Breast epithelium (tissue), 4 donors: Measurements from ENCODE around the gene EP300. TPM values are rescaled to one million over a fixed set of nuclear protein-coding genes. Genes with fewer than 3 reads are reported as not detected.
A peak's percentile ranks its signal among the peaks of the same experiment; 100 is the strongest.
"Not testable (repeated sequence)": the region's sequence is repeated elsewhere in the genome, so short reads cannot be mapped to it uniquely, and the experiment has no call there.

Source experiments
- DNase-seq, 2 donors: peaks; one replicate each; pipeline ENCODE4 v3.0.0-alpha.2; 2019; ENCODE audit warnings: low spot score in 2 of 2
- H3K27ac ChIP-seq, 2 donors: fragments of 200-600 bp; sonication (generic) in 1 of 2; one replicate each; pipeline ENCODE4 v1.5.1; 2016 to 2019; ENCODE audit warnings: mild to moderate bottlenecking in 1 of 2
- H3K27me3 ChIP-seq, 2 donors: fragments of 200-600 bp; sonication (generic) in 1 of 2; one replicate each; pipeline versions ENCODE4 v1.5.1 to v1.6.0; 2017 to 2019; ENCODE audit warnings: control low read depth in 1 of 2, mild to moderate bottlenecking in 1 of 2
- H3K36me3 ChIP-seq: fragments of 200-600 bp; one replicate; pipeline ENCODE4 v1.5.1; 2019
- H3K4me1 ChIP-seq, 2 donors: fragments of 200-600 bp; sonication (generic); one replicate each; pipeline ENCODE4 v1.5.1; 2016 to 2019; ENCODE audit warnings: control low read depth in 1 of 2
- H3K4me3 ChIP-seq, 3 donors: fragments of 200-600 bp; sonication (generic); 1 replicate in 2 of 3; 2 replicates in 1 of 3; pipeline ENCODE4 v1.5.1; 2016 to 2019; ENCODE audit warnings: mild to moderate bottlenecking in 3 of 3, moderate library complexity in 2 of 3
- H3K9me3 ChIP-seq, 2 donors: fragments of 200-600 bp; sonication (generic) in 1 of 2; one replicate each; pipeline ENCODE4 v1.5.1; 2016 to 2019; ENCODE audit warnings: control low read depth in 1 of 2
- CTCF ChIP-seq, 3 donors: fragments of 450-650 bp; IDR thresholded peaks; one replicate each; pipeline ENCODE4 v1.5.1; 2016 to 2017; ENCODE audit warnings: antibody characterized with exemption in 3 of 3, mild to moderate bottlenecking in 3 of 3, moderate library complexity in 3 of 3
- POLR2A ChIP-seq: fragments of 450-650 bp; IDR thresholded peaks from one replicate; pipeline ENCODE4 v1.6.1; 2016; ENCODE audit warnings: antibody characterized with exemption, mild to moderate bottlenecking, moderate library complexity
- POLR2AphosphoS5 ChIP-seq, 3 donors: sonication (generic); formaldehyde crosslinking; IDR thresholded peaks; one replicate each; pipeline ENCODE4 v1.6.1; 2017; ENCODE audit warnings: antibody characterized with exemption in 3 of 3
- intact Hi-C: fragments of 100-400 bp; cut with DNase I; formaldehyde crosslinking; loops from one replicate; pipeline ENCODE4 v1.15.1; 2023; ENCODE audit warnings: low total_unique reads
- total RNA-seq, 3 donors: library from RNA; depleted of rRNA; stranded (reverse); fragments of >200 nt; gene quantifications; one replicate each; pipeline ENCODE4 v1.1.0, GENCODE V29; 2016

EP300 gene
- 100 to 1,000 TPM in 1 of 3 donors, 10 to 100 TPM in 2; 50.5 to 118 (median 56.2) TPM for total RNA-seq

DNA sequence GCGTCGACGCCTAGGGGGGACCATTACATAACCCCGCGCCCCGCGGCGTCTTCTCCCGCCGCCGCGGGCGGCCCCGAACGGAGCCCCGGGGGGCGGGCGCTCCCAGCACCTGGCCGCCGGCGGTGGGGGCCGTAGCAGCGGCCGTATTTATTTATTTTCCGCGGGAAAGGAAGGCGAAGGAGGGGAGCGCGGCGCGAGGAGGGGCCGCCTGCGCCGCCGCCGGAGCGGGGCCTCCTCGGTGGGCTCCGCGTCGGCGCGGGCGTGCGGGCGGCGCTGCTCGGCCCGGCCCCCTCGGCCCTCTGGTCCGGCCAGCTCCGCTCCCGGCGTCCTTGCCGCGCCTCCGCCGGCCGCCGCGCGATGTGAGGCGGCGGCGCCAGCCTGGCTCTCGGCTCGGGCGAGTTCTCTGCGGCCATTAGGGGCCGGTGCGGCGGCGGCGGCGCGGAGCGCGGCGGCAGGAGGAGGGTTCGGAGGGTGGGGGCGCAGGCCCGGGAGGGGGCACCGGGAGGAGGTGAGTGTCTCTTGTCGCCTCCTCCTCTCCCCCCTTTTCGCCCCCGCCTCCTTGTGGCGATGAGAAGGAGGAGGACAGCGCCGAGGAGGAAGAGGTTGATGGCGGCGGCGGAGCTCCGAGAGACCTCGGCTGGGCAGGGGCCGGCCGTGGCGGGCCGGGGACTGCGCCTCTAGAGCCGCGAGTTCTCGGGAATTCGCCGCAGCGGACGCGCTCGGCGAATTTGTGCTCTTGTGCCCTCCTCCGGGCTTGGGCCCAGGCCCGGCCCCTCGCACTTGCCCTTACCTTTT, at the start of gene EP300:
Gene EP300 (plus strand): TSS at position 570 of the 795 bp plus-strand sequence. CDS start 413 bp downstream, outside the sequence.
- Histone ChIP-seq H3K4me1 (peaks cover 4 to 11% of the 10 kb centered on the region in 2 donors), H3K9me3 (no peaks in the 10 kb centered on the region), H3K4me3 (peak within 1 kb of the TSS; percentile 82 to 99 (median 94)), H3K27me3 (no peaks in the 10 kb centered on the region), H3K27ac (peak within 1 kb of the TSS; percentile 100), H3K36me3 (no peaks in the 10 kb centered on the region)
- DNase-seq, result peak; percentile 87 to 90
- peak; percentile 67 for TF ChIP-seq POLR2A
- TF ChIP-seq POLR2AphosphoS5 (IDR thresholded peaks at IDR 0.05), result peak; percentile 67 to 89 (median 86)
- peak; percentile 35 to 52 (median 41) for TF ChIP-seq CTCF (IDR thresholded peaks at IDR 0.05)
- intact Hi-C loops, result loop anchor here (10.0 kb wide), 1 partner anchor 137 kb away; the partner anchor contains the start of gene RBX1

DNA sequence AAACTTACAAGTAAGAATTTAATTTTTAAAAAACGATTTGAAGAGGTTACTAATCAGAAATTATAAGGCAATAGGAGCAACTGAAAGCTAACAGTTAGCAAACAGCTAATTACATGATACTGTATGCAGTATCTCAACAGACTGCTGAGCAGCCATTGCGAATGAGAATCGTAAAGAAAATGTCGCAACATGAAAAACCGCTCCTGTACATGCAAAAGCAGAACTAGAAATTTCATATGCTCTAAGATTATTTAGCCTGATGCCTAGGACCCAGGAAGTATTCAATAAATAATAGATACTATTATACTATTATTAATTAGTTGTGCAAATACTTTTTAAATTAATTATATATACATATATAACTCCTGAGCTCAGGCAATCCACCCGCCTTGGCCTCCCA, 48.7 kb upstream of the EP300 start:
- Histone ChIP-seq H3K36me3 (no peaks in the 10 kb centered on the region), H3K4me1 (no peaks in the 10 kb centered on the region), H3K27me3 (no peaks in the 10 kb centered on the region), H3K4me3 (no peak overlapping the region), H3K27ac (no peak overlapping the region), H3K9me3 (no peaks in the 10 kb centered on the region)
- TF ChIP-seq POLR2A (no peak), POLR2AphosphoS5 (IDR thresholded peaks at IDR 0.05) (no peak), CTCF (IDR thresholded peaks at IDR 0.05) (no peak)
- intact Hi-C loops, result no loop called here
- DNase-seq, result no peak

DNA sequence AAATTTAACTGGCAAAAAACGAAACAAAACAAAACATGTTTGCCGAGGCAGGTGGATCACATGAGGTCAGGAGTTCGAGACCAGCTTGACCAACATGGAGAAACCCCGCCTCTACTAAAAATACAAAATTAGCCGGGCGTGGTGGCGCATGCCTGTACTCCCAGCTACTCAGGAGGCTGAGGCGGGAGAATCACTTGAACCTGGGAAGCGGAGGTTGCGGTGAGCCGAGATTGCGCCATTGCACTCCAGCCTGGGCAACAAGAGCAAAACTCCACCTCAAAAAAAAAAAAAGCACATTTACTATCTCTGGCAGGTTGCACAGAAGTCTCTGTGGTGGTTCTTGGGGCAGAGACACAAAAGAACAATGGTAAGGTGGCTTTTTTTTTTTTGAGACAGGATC, 46.8 kb upstream of the EP300 start:
- intact Hi-C loops, H3K9me3 ChIP-seq, H3K4me1 ChIP-seq, H3K27ac ChIP-seq, H3K27me3 ChIP-seq, H3K4me3 ChIP-seq, H3K36me3 ChIP-seq, DNase-seq: not testable (repeated sequence)

- intact Hi-C loops, result no loop called here
- Histone ChIP-seq H3K4me3 (no peak overlapping the region), H3K4me1 (no peaks in the 10 kb centered on the region), H3K27me3 (no peaks in the 10 kb centered on the region), H3K36me3 (no peaks in the 10 kb centered on the region), H3K27ac (peak overlapping the region in 1 of 2 donors; percentile 54), H3K9me3 (no peaks in the 10 kb centered on the region)
- TF ChIP-seq POLR2A (no peak), CTCF (IDR thresholded peaks at IDR 0.05) (no peak), POLR2AphosphoS5 (IDR thresholded peaks at IDR 0.05) (no peak)
- no peak for DNase-seq
Observed at GRCh38 chr22:41047801-41048211, 44.6 kb upstream of the EP300 start.

- H3K36me3 ChIP-seq, DNase-seq, H3K9me3 ChIP-seq, intact Hi-C loops, H3K27me3 ChIP-seq, H3K4me1 ChIP-seq: not testable (repeated sequence)
- Histone ChIP-seq H3K27ac (peak overlapping the region; percentile 9 to 63), H3K4me3 (peak overlapping the region; percentile 26 to 53 (median 31))
Observed at GRCh38 chr22:41048345-41048744, 44.0 kb upstream of the EP300 start.
